ENCODE measurements around the gene FOSL2. TPM values are rescaled to one million over a fixed set of nuclear protein-coding genes. Genes with fewer than 3 reads are reported as not detected.

FOSL2 gene
- total RNA-seq, 2 experiments from 2014 or later = 0.35 to 1.0 TPM

- Histone ChIP-seq H3K9me3 (ENCODE audit: low read length) (no peaks in the 10 kb centered on the region), H2AFZ (ENCODE audit: low read length) (no peak overlapping the region), H3K9me2 (ENCODE audit: insufficient read depth, low read length) (no peaks in the 10 kb centered on the region), H3K4me2 (ENCODE audit: low read length) (no peak overlapping the region), H4K20me1 (ENCODE audit: insufficient read depth, low read length) (no peaks in the 10 kb centered on the region), H3K79me2 (ENCODE audit: insufficient read depth, low read depth, low read length) (no peaks in the 10 kb centered on the region), H3K27ac (ENCODE audit: low read depth, low read length, poor library complexity, severe bottlenecking) (no peak overlapping the region), H3K4me3 (ENCODE audit: low read depth, low read length, poor library complexity, severe bottlenecking) (no peak overlapping the region), H3K4me1 (ENCODE audit: insufficient read depth, low read length, poor library complexity, severe bottlenecking) (no peaks in the 10 kb centered on the region), H3K36me3 (ENCODE audit: insufficient read depth, low read length) (no peaks in the 10 kb centered on the region)
- POLR2A ChIA-PET = no interaction called here
- no peak for TF ChIP-seq CTCF (conservative IDR thresholded peaks at IDR 0.05; ENCODE audit: low read length)
- TF ChIP-seq EZH2phosphoT487 (IDR thresholded peaks at IDR 0.05; ENCODE audit: borderline replicate concordance, low read depth, low read length) = no peak
- intact Hi-C loops (cut with micrococcal nuclease; ENCODE audit: unreplicated experiment) = no loop called here
- BruUV-seq (replicated peaks) = no TSS peak
- CTCF ChIA-PET (ENCODE audit: unreplicated experiment) = no interaction called here
- DNase-seq (ENCODE audit: low spot score) = no peak
Observed at GRCh38 chr2:28442328-28442727, 49.7 kb downstream of the FOSL2 start.

- no peaks in the 10 kb centered on the region for H3K4me1 ChIP-seq (ENCODE audit: insufficient read depth, low read length, poor library complexity, severe bottlenecking)
- no peak overlapping the region for H3K4me2 ChIP-seq (ENCODE audit: low read length)
- H3K79me2 ChIP-seq (ENCODE audit: insufficient read depth, low read depth, low read length) = no peaks in the 10 kb centered on the region
- no peaks in the 10 kb centered on the region for H4K20me1 ChIP-seq (ENCODE audit: insufficient read depth, low read length)
- ChIA-PET POLR2A (no interaction called here), CTCF (ENCODE audit: unreplicated experiment) (no interaction called here)
- H3K4me3 ChIP-seq (ENCODE audit: low read depth, low read length, poor library complexity, severe bottlenecking) = no peak overlapping the region
- no TSS peak for BruUV-seq (replicated peaks)
- H3K27ac ChIP-seq (ENCODE audit: low read depth, low read length, poor library complexity, severe bottlenecking) = no peak overlapping the region
- H2AFZ ChIP-seq (ENCODE audit: low read length) = no peak overlapping the region
- no peaks in the 10 kb centered on the region for H3K36me3 ChIP-seq (ENCODE audit: insufficient read depth, low read length)
- TF ChIP-seq EZH2phosphoT487 (IDR thresholded peaks at IDR 0.05; ENCODE audit: borderline replicate concordance, low read depth, low read length) = no peak
- no peak for TF ChIP-seq CTCF (conservative IDR thresholded peaks at IDR 0.05; ENCODE audit: low read length)
- no peaks in the 10 kb centered on the region for H3K9me3 ChIP-seq (ENCODE audit: low read length)
- no peak for DNase-seq (ENCODE audit: low spot score)
- intact Hi-C loops (cut with micrococcal nuclease; ENCODE audit: unreplicated experiment) = no loop called here
- no peaks in the 10 kb centered on the region for H3K9me2 ChIP-seq (ENCODE audit: insufficient read depth, low read length)
Observed at GRCh38 chr2:28444956-28445355, 52.3 kb downstream of the FOSL2 start.

- BruUV-seq (replicated peaks) = no TSS peak
- intact Hi-C loops (cut with micrococcal nuclease; ENCODE audit: unreplicated experiment) = no loop called here
- Histone ChIP-seq H3K9me2 (ENCODE audit: insufficient read depth, low read length) (no peaks in the 10 kb centered on the region), H3K4me2 (ENCODE audit: low read length) (no peak overlapping the region), H3K4me1 (ENCODE audit: insufficient read depth, low read length, poor library complexity, severe bottlenecking) (no peaks in the 10 kb centered on the region), H3K27ac (ENCODE audit: low read depth, low read length, poor library complexity, severe bottlenecking) (no peak overlapping the region), H3K4me3 (ENCODE audit: low read depth, low read length, poor library complexity, severe bottlenecking) (no peak overlapping the region), H4K20me1 (ENCODE audit: insufficient read depth, low read length) (no peaks in the 10 kb centered on the region), H3K79me2 (ENCODE audit: insufficient read depth, low read depth, low read length) (no peaks in the 10 kb centered on the region), H2AFZ (ENCODE audit: low read length) (no peak overlapping the region), H3K9me3 (ENCODE audit: low read length) (no peaks in the 10 kb centered on the region), H3K36me3 (ENCODE audit: insufficient read depth, low read length) (no peaks in the 10 kb centered on the region)
- CTCF ChIA-PET (ENCODE audit: unreplicated experiment) = no interaction called here
- TF ChIP-seq CTCF (conservative IDR thresholded peaks at IDR 0.05; ENCODE audit: low read length) = no peak
- TF ChIP-seq EZH2phosphoT487 (IDR thresholded peaks at IDR 0.05; ENCODE audit: borderline replicate concordance, low read depth, low read length) = no peak
- POLR2A ChIA-PET = interaction anchor here (0.6 kb wide), 1 partner anchor 122 kb away, joined by 3 read pairs; no protein-coding TSS in a partner anchor
- no peak for DNase-seq (ENCODE audit: low spot score)
Observed at GRCh38 chr2:28445448-28446258, 53.0 kb downstream of the FOSL2 start.
